OCI-M2 (cell line): Measurements from ENCODE around the gene KLF7.
"Not testable (repeated sequence)": the region's sequence is repeated elsewhere in the genome, so short reads cannot be mapped to it uniquely, and the experiment has no call there.

Experiments used
- DNase-seq: peaks from one replicate; lab custom pipeline; 2025; ENCODE audit not compliant: unreplicated experiment; lab: John Stamatoyannopoulos, UW

The KLF7 gene

DNA sequence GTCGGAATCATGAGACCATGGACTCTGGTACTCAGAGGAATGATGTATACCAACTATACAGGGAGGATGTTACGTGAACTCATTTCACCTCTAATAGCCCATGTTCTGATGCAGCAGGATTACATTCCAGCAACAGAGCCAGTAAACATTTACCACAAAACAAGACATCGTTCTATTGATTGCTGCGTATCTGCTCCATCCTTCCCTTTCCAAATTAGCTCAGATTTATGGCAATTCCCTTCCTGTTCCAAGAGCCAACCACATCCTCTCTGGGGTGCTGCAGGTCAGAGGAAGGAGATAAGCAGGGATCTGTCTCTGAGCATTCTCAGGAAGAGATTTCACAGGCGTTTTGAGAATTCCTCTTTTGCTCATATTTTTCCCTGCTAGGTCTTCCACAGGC is 98.3 kb downstream of the KLF7 start:
- no peak for DNase-seq

DNA sequence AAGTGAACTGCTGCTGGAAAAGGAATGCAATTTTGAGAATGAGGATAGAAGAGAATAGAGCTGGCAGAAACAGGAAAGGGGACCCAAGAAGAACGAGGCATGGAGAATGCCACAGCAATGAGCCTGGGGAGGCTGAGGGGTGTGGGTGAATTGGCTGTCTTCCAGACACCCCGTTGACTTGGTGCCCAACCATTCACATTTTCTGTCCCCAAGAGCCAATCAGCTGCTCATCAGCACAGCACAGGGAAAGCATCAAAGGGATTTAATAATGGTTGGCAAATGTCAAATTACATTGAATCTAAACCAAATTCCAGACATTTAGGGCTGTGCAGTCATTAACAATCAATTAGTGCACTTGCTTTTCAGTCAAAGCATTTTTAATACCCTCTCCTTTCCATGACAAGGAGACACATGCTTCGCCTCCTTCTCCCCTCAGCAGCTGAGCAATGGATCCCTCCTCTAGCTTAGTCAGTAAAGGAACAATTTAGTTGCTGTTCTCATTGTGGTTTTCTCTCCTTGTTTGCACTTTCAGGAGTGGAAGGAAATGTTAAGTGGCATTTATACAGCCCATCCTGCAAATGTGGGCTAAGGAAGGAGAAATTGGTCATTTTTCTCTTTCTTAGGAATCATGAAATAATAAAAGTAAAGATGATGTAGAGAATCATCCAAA is 98.8 kb downstream of the KLF7 start:
- DNase-seq: no peak

DNA sequence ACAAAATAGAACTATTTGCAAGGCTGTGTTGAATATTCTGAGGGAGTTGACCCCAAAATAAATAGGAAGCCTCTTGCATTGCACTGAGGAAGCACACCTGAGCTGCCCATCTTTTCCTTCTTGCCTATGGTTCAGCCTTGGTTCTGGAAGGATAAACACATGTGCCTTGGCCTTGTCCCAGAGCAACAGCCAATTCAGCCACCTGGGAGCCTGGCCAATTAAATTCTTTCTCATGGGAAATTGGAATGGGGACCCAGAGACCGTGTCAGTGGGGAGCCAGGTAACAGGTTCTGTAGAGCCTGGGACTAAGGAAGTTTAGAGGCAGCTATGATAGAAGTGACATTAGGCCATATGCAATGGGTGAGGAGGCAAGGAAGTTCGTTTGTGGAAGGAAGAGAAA is 99.6 kb downstream of the KLF7 start:
- DNase-seq: no peak

GRCh38 chr2:207064128-207064690 is 101.5 kb downstream of the KLF7 start:
- no peak for DNase-seq

DNA sequence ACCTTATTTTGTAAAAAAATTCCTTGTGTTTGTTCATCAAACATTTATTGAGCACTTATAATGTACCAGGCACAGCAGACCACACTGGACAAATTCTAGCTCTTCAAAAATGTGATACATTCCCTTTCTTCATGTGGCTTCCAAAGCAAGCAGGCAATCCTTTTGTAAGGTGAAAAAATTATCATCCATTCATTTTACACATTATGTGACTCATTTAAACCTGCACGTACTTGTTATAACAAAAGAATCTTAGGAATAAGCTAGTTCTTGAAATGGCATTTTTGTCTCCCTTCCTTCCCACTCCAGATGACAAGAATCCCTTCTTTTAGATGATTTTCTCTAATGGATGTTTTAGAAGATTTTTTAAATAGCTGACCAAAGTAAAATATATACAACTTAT is 104.6 kb downstream of the KLF7 start:
- DNase-seq: no peak

DNA sequence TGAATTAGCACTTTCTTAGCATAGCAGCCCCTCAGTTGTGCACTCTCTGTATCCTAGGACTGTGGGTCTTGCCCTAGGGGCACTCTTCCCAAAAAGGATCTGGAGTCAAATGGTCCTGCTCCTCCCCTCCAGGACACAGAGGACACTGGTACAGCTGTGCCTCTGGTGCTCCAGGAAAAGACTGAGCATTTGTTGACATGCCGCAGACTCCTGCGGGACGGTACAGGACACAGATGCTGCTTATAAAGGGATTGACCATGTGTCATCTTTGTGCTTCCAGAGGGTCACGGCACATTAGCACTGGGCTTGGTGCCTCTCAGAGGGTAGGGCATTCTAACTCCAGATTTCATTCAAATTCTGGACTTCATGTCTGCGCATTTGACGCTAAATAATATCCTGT is 110.5 kb downstream of the KLF7 start:
- DNase-seq: no peak

- DNase-seq: no peak
Measured at GRCh38 chr2:207054521-207054920, 111.2 kb downstream of the KLF7 start.

- DNase-seq: no peak
Measured at GRCh38 chr2:207051385-207051965, 114.3 kb downstream of the KLF7 start.

DNA sequence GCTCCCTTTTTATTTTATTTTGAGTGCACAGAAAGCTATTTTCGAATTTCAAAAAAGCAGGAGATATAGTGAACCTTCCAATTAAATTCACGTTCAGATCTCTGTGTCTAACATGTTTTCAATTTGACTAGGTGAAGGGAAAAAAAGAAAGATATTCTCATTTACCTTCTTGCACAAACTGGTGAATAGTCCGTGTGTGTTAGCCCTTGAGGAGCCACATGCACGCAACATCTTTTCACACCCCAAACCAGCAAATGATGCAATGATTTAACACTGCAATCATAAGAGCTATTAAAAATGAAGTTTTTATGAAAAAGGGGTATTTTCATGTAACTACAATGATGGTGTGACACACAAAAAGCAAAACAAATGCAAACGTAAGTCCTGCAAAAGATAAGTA is 116.6 kb downstream of the KLF7 start:
- DNase-seq: no peak

GRCh38 chr2:207048416-207048815 is 117.3 kb downstream of the KLF7 start:
- no peak for DNase-seq

GRCh38 chr2:207046724-207047123 is 119.0 kb downstream of the KLF7 start:
- no peak for DNase-seq

DNA sequence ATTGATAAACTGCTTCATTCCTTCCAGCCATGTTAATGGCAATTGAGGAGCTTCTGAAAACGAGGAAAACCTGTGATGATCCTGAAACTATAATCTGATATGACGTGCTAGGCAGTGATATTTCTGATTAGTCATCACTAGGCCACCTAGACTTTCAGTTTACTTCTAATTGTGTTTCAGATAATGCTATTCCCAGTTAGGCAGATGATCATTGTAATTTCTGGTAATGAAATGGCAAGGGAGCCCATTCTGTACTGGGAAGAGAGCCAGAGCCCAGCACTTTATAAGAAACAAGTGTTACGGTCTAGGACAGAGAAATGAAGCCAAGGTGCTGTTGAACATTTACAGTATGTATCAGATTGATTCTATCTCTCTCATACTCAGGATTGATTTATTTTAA is 120.2 kb downstream of the KLF7 start:
- DNase-seq: no peak

DNA sequence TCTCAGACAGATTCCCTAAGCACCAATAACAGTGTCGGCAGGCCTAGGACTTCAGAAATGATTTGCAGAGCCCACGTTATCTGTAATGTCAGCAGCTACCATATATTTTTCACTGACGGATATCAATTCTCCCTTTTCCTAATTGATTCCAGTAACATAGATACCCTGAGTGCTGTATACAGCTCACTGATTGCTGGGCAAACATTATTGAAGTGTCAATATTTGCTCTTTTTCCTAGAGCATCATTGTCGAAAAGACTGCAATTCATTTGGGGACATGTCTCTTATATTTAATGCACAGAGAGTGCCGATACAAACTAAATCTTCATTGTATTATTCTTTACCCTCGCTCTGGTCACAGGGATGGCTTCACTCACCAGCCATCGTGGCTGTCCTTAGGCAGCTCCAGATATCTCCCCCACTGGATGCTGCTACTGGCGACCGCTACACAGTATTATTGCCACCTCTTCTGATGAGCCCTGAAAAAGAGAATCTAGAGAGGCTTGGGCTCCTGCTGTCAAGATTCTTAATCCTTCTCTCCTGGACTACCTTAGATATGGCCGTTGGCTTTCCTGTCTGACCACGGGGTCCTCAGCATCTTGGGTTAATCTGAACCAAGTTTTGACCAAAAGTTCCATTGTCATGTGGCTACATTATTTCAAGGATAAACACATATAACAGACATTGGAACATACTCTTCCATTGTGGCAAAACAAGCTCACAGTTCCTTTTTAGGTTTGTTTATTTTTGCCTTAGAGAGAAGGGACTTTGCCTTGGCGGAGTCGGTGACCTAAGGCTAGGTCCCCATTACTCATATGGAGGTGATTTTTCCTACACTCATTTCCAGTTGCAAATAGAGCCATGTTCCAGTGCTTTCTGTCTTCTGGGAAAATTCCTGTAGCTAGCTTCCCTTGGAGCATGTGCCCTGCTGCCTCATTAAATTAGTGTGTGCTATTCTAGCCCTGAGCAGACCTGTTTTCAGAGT is 121.1 kb downstream of the KLF7 start:
- no peak for DNase-seq

GRCh38 chr2:207042841-207043240 is 122.9 kb downstream of the KLF7 start:
- DNase-seq: no peak

- DNase-seq: no peak
Measured at GRCh38 chr2:207041786-207042554, 123.8 kb downstream of the KLF7 start.

DNA sequence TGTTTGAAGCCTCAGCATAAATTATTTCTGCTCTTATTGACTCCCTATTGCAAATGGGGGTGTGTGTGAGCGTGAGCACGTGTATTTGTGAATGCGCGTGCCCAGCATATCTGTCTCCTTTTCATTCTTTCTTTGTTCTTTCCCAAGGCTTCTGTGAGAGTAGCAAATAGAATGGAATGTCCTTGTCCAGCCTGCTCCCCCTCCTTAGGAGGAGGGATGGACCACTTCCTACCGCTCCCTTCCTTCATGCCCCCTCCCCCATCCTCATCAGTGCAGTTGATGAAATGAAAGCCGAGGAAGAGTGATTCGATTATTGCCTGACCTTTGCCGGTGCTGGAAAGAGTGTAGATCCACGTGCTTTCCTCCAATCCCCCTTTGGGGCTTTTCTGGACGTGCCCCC is 124.5 kb downstream of the KLF7 start:
- DNase-seq: no peak

DNA sequence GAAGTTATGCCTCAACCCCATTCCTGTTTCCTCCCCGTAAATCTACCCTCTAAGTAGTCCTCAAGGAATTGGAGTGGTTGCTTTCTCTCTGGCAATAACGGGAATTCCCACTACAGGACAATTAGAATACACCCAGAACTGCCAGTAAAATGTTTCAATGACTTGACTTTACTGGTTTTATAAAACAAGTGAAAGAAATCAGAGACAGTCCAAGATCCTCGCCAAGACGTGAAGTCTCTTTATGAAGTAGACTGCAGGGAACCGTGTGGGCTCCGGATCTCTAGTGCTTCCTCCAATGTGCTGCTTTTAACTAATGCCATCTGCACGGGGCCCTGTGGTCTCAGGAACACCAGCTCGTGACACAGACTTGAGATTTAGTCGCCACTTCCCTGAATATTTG is 125.1 kb downstream of the KLF7 start:
- no peak for DNase-seq

- DNase-seq: no peak
Measured at GRCh38 chr2:207039225-207039624, 126.5 kb downstream of the KLF7 start.

DNA sequence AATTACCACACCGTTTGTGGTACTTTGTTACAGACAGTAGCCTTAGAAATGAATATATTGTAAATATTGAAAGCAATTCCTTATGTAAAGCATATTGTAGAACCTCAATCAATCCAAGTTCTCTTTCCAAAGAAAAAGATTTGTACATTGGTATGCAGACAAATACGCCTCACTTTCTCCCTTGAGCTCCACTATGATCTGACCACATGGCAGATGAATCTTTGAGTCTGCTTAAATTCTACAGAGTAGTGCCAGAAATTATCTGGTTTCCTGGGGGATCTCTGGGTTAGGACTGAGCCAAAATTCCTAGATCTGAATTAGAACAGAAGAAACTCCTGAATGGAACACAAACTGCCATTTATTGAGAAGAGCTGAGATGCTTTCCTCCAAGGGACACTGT is 127.4 kb downstream of the KLF7 start:
- no peak for DNase-seq

DNA sequence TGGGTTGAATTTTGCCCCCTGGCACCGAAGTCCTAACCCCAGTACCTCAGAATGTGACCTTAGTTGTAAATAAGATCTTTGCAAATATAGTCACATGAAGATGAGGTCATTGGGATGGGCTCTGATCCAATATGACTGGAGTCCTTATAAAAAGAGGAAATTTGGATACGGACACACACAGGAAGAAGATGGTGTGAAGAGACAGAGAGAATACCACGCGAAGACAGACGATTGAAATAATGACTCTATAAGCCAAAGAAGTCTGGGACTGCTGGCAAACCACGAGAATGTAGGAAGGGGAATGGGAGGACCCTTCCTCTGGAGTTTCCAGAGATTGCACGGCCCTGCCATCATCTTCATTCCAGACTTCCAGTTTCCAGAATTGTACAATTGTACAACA is 127.9 kb downstream of the KLF7 start:
- DNase-seq: no peak

GRCh38 chr2:207037023-207037422 is 128.7 kb downstream of the KLF7 start:
- not testable (repeated sequence) for DNase-seq
